ENCODE data around the gene ITFG2. TPM values are rescaled to one million over a fixed set of nuclear protein-coding genes. Genes with fewer than 3 reads are reported as not detected.
"Not testable (repeated sequence)": the region's sequence is repeated elsewhere in the genome, so short reads cannot be mapped to it uniquely, and the experiment has no call there.

Gene ITFG2
- total RNA-seq, 1 experiment from 2014 or later = 24.6 TPM

- Histone ChIP-seq H3K9me3 (ENCODE audit: control insufficient read depth in 1 of 2, insufficient read depth in 1 of 2, low read depth in 1 of 2, low read length in 2 of 2) (no peaks in the 10 kb centered on the region), H3K36me3 (ENCODE audit: control insufficient read depth in 1 of 2, insufficient read depth in 2 of 2, low read length in 2 of 2) (peaks cover 47 to 53% of the 10 kb centered on the region in 2 experiments; a peak in 3 of 4 replicates), H3K79me2 (ENCODE audit: insufficient read depth, low read length) (no peaks in the 10 kb centered on the region), H3K4me1 (ENCODE audit: control insufficient read depth in 1 of 2, insufficient read depth in 2 of 2, low read length in 2 of 2) (no peaks in the 10 kb centered on the region), H3K27ac (ENCODE audit: low read depth, low read length) (no peak overlapping the region), H4K20me1 (ENCODE audit: insufficient read depth) (no peaks in the 10 kb centered on the region), H3K4me2 (ENCODE audit: low read length) (no peak overlapping the region), H2AFZ (ENCODE audit: low read depth, low read length, poor library complexity, severe bottlenecking) (no peak overlapping the region), H3K9ac (ENCODE audit: low read length) (no peak overlapping the region), H3K9me2 (ENCODE audit: insufficient read depth) (no peaks in the 10 kb centered on the region), H3K27me3 (ENCODE audit: insufficient read depth, low read length) (no peaks in the 10 kb centered on the region), H3K4me3 (replicated peaks in 1 of 2; ENCODE audit: low read depth in 1 of 2, low read length in 2 of 2) (no peak overlapping the region)
- ChIA-PET CTCF (no interaction called here), POLR2A (no interaction called here), RAD21 (ENCODE audit: low non-redundant PET in 1 of 2, low total read pairs in 2 of 2, uncharacterized antibody in 2 of 2, unreplicated experiment in 2 of 2) (no interaction called here)
- no peak for DNase-seq (ENCODE audit: low read depth, low spot score)
- no peak for ATAC-seq
- BruUV-seq (replicated peaks) = no TSS peak
- intact Hi-C loops (cut with micrococcal nuclease) = no loop called here
- TF ChIP-seq SIN3A (IDR thresholded peaks at IDR 0.05; ENCODE audit: low read depth) (no peak), EZH2phosphoT487 (IDR thresholded peaks at IDR 0.05; ENCODE audit: borderline replicate concordance) (no peak), EGR1 (IDR thresholded peaks at IDR 0.05; ENCODE audit: low read depth) (no peak), ZNF274 (IDR thresholded peaks at IDR 0.05; ENCODE audit: low read depth, low read length) (no peak), EZH2 (IDR thresholded peaks at IDR 0.05) (no peak)
Observed at GRCh38 chr12:2860170-2860569, 47.7 kb downstream of the ITFG2 start.

GRCh38 chr12:2862876-2863275 lies 50.4 kb downstream of the ITFG2 start:
- DNase-seq (ENCODE audit: low read depth, low spot score) (no peak), ATAC-seq (no peak)
- Histone ChIP-seq H3K4me2 (ENCODE audit: low read length) (no peak overlapping the region), H3K27me3 (ENCODE audit: insufficient read depth, low read length) (no peaks in the 10 kb centered on the region), H3K79me2 (ENCODE audit: insufficient read depth, low read length) (no peaks in the 10 kb centered on the region), H2AFZ (ENCODE audit: low read depth, low read length, poor library complexity, severe bottlenecking) (no peak overlapping the region), H3K9me2 (ENCODE audit: insufficient read depth) (no peaks in the 10 kb centered on the region), H3K9me3 (ENCODE audit: control insufficient read depth in 1 of 2, insufficient read depth in 1 of 2, low read depth in 1 of 2, low read length in 2 of 2) (no peaks in the 10 kb centered on the region), H3K4me1 (ENCODE audit: control insufficient read depth in 1 of 2, insufficient read depth in 2 of 2, low read length in 2 of 2) (no peaks in the 10 kb centered on the region), H3K36me3 (ENCODE audit: control insufficient read depth in 1 of 2, insufficient read depth in 2 of 2, low read length in 2 of 2) (peaks cover 59 to 65% of the 10 kb centered on the region in 2 experiments), H3K27ac (ENCODE audit: low read depth, low read length) (no peak overlapping the region), H4K20me1 (ENCODE audit: insufficient read depth) (no peaks in the 10 kb centered on the region), H3K4me3 (replicated peaks in 1 of 2; ENCODE audit: low read depth in 1 of 2, low read length in 2 of 2) (no peak overlapping the region), H3K9ac (ENCODE audit: low read length) (no peak overlapping the region)
- no TSS peak for BruUV-seq (replicated peaks)
- intact Hi-C loops (cut with micrococcal nuclease) = no loop called here
- no peak for TF ChIP-seq CEBPB (IDR thresholded peaks at IDR 0.05; ENCODE audit: low read depth)
- TF ChIP-seq EZH2phosphoT487 (IDR thresholded peaks at IDR 0.05; ENCODE audit: borderline replicate concordance) = no peak
- TF ChIP-seq POLR2A (IDR thresholded peaks at IDR 0.05; ENCODE audit: borderline replicate concordance, extremely low read depth, insufficient read depth, insufficient read length) = no peak
- TF ChIP-seq MAX (IDR thresholded peaks at IDR 0.05) = no peak
- no peak for TF ChIP-seq SIN3A (IDR thresholded peaks at IDR 0.05; ENCODE audit: low read depth)
- no peak for TF ChIP-seq EZH2 (IDR thresholded peaks at IDR 0.05)
- TF ChIP-seq SRF (IDR thresholded peaks at IDR 0.05; ENCODE audit: low read depth) = no peak
- POLR2A ChIA-PET = no interaction called here
- CTCF ChIA-PET = interaction anchor here (1.0 kb wide), 1 partner anchor 9 kb away, joined by 4 read pairs; no protein-coding TSS in a partner anchor
- RAD21 ChIA-PET (ENCODE audit: low non-redundant PET in 1 of 2, low total read pairs in 2 of 2, uncharacterized antibody in 2 of 2, unreplicated experiment in 2 of 2) = no interaction called here

GRCh38 chr12:2863402-2863801 lies 50.9 kb downstream of the ITFG2 start:
- H3K27ac ChIP-seq (ENCODE audit: low read depth, low read length); H3K9me3 ChIP-seq (ENCODE audit: control insufficient read depth in 1 of 2, insufficient read depth in 1 of 2, low read depth in 1 of 2, low read length in 2 of 2); H3K79me2 ChIP-seq (ENCODE audit: insufficient read depth, low read length); intact Hi-C loops (cut with micrococcal nuclease); BruUV-seq (replicated peaks); H3K4me1 ChIP-seq (ENCODE audit: control insufficient read depth in 1 of 2, insufficient read depth in 2 of 2, low read length in 2 of 2); H3K4me3 ChIP-seq (replicated peaks in 1 of 2; ENCODE audit: low read depth in 1 of 2, low read length in 2 of 2); H4K20me1 ChIP-seq (ENCODE audit: insufficient read depth); H3K9me2 ChIP-seq (ENCODE audit: insufficient read depth); H3K4me2 ChIP-seq (ENCODE audit: low read length); POLR2A ChIA-PET; H3K27me3 ChIP-seq (ENCODE audit: insufficient read depth, low read length); DNase-seq (ENCODE audit: low read depth, low spot score); H2AFZ ChIP-seq (ENCODE audit: low read depth, low read length, poor library complexity, severe bottlenecking); H3K9ac ChIP-seq (ENCODE audit: low read length); ATAC-seq; RAD21 ChIA-PET (ENCODE audit: low non-redundant PET in 1 of 2, low total read pairs in 2 of 2, uncharacterized antibody in 2 of 2, unreplicated experiment in 2 of 2): not testable (repeated sequence)
- CTCF ChIA-PET = interaction anchor here (1.7 kb wide), 1 partner anchor 10 kb away, joined by 6 read pairs; no protein-coding TSS in a partner anchor
- peaks cover 59 to 65% of the 10 kb centered on the region in 2 experiments for H3K36me3 ChIP-seq (ENCODE audit: control insufficient read depth in 1 of 2, insufficient read depth in 2 of 2, low read length in 2 of 2)

All from HCT116 (cell line).